Measurements from ENCODE around the gene CARD10.

Gene CARD10

DNA sequence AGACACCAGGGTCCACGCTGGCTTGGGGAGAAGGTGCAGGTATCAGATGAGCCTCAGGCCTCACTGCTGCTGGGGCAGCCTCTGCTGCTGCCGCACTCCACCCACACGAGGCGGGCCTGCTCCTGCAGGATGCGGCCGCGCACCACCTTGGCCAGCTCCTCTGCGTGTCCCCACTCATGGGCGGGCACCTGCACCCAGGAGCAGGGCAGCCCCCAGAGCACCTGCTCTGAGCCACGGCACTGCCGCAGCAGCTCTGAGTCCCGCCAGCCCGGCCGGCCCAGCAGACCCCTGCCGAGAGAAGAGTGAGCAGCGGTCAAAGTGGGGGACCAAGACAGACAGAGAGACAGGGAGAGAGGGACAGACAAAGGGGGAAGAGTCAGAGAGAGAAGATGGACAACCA is 28.1 kb downstream of the CARD10 start:
- H3K27ac ChIP-seq, result no peak overlapping the region
- TF ChIP-seq, protein P1, sequence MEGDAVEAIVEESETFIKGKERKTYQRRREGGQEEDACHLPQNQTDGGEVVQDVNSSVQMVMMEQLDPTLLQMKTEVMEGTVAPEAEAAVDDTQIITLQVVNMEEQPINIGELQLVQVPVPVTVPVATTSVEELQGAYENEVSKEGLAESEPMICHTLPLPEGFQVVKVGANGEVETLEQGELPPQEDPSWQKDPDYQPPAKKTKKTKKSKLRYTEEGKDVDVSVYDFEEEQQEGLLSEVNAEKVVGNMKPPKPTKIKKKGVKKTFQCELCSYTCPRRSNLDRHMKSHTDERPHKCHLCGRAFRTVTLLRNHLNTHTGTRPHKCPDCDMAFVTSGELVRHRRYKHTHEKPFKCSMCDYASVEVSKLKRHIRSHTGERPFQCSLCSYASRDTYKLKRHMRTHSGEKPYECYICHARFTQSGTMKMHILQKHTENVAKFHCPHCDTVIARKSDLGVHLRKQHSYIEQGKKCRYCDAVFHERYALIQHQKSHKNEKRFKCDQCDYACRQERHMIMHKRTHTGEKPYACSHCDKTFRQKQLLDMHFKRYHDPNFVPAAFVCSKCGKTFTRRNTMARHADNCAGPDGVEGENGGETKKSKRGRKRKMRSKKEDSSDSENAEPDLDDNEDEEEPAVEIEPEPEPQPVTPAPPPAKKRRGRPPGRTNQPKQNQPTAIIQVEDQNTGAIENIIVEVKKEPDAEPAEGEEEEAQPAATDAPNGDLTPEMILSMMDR (conservative IDR thresholded peaks at IDR 0.05), result no peak

DNA sequence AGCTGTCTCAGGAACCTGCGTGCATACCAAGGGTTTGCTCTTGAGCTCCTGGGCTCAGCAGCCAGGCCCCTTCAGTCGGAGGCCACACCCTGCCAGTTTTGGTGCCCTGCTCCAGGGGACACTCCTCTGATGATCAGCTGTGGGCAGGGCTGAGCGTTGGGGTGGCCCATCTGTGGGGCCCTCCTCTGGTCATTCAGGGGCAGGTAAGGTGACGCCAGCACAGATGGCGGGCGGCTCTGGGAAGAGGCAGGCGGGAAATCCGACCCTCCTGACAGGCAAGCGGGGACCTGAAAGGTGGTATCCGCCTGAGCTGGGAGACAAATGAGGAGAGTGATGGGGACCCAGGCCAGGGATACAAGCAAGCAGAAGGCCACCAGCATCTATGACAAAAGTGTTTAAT is 29.2 kb downstream of the CARD10 start:
- TF ChIP-seq, protein P1 (conservative IDR thresholded peaks at IDR 0.05), result no peak
- H3K27ac ChIP-seq, result no peak overlapping the region

DNA sequence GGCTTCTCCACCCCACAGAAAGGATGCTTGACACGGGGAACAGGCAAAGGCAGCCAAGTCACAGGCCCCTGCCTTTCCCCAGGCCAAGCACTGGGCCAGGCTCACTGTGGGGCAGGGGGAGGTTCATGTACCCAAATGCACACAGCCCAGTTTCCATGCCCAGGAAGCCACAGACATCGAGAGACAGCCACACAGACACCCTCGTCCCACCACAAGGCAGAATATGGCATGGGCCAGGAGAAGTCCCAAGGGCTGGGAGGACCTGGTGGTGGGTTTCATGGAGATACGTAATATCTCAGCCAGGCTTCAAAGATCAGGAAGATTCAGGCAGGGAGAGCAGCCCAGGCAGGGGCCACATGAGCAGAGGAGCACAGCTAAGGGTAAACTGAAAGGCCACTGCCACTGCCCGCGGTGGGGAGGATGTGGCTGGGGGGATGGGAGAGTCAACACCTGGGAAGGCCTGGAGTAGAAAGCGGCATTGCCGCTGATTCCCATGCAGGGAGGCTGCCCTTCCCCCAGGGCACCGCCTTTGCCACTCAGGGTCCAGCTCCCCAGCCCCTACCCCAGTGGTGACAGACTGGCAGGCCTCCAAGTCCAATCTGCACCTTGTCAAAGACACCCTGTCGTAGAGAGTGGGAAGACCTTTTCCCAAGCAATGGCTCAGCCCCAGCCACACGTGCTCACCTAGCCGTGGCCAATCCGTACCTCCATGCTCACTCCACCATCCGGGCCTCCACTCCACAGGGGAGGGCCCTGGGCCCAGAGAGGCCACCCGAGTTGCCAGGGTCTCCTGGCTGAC is 30.7 kb downstream of the CARD10 start:
- H3K27ac ChIP-seq, result no peak overlapping the region
- TF ChIP-seq, protein P1 (conservative IDR thresholded peaks at IDR 0.05), result no peak

DNA sequence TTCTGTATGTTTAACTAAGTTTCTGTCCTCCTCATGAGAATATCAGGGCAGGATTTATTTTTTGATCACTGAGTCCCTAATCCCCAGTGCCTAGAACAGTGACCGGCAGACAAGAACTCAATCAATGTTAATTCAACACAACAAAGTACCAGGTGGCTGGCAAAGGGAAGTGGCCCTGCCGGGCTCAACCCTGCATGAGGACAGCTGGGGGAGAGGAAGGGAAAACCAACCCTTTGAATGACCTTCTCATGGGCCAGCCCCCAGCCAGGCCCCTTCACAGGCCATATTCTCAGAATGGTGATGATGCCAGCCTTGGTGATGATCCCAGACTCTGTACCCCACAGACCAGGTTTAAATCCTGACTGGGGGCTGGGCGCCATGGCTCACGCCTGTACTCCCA is 31.6 kb downstream of the CARD10 start:
- no peak overlapping the region for H3K27ac ChIP-seq
- TF ChIP-seq, protein P1 (conservative IDR thresholded peaks at IDR 0.05), result no peak

DNA sequence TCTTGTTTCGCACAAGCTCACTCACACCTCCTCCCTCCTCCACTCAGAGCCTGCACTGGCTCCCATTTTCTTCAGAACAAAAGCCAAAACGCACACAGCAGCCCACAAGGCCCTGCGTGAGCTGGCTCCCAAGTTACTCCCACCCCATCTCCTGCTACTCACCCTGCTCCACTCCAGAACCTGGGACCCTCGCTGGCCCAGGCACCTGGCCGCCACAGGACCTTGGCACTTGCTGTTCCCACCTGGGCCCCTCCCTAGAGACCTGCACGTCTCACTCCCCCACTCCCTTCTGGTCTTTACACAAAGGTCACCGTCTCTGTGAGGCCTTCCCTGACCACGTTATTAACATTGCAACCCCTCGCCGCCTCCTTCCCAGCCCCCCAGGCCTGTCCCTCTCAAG is 32.1 kb downstream of the CARD10 start:
- TF ChIP-seq, protein P1 (conservative IDR thresholded peaks at IDR 0.05), result no peak
- no peak overlapping the region for H3K27ac ChIP-seq

DNA sequence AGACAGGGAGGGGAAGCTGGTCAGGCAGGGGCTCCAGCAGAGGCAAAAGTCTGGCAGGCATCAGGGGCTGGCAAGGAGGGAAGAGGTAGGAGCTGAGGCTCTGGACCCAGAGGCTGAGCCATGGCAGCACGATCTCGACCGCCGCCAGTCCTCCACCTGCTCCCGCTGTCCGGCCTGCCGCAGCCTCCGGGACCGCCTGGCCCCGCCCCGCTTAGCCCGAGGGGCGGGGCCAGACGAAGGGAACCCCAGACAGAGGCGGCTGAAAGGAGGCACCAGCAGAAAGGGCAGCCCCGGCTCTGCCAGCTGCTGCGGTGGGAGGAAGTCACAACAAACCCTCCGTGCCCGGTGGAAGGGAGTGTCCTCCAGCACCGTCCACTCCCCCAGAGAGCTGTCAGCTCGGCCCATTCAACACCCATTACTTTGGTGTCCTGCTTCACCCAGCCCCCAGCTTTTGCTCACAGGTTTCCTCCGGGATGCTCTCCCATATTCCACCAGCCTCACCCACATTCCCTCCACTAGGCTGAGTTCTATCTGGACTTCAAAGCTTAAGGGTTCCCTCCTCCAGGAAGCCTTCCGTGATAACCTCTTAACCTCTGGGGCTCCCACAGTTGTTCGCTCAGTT is 32.9 kb downstream of the CARD10 start, which contains the start of gene MFNG:
Gene MFNG (minus strand): TSS at position 161 of the 622 bp plus-strand sequence. CDS start 207 bp downstream, outside the sequence.
- no peak within 1 kb of the TSS for H3K27ac ChIP-seq
- TF ChIP-seq, protein P1 (conservative IDR thresholded peaks at IDR 0.05), result no peak

DNA sequence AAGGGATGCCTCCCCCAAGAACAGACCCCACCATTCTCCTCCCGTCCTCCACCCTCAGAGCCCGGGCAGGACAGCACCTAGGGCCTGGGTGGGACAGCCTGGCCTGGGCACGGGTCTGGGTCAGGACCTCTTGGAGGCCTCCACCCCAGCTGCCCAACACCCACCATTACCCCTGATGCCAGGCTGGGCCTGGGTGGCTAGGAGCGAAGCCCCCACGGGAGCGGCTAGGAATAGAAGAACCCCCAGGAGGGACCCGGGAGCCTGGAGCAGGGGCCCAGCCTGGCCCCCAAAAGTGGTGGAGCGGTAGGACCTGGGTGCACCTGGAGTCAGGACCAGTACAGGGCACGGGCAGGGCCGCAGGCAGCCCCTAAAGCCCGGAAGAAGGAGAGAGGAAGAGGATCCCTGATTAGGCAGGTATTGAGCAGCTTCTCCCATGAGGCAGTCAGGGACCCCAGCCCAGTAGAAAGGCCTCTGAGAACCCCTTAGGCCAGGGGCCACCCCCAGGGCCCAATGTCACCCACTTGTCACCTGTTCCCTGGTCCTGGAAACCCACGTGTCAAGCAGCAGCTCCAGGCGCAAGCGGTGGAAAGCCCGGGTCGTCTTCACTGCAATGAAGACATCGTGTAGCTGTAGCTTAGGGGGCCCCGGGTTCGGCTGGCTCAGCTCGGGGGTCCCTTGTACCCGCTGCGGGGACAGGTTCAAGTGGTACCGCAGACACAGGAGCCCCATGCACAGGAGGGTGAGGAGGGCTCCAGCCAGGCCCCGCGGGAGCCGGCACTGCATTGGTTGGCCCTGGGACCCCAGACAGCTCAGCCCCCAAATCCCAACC is 33.6 kb downstream of the CARD10 start:
- TF ChIP-seq, protein P1 (conservative IDR thresholded peaks at IDR 0.05), result no peak
- no peak overlapping the region for H3K27ac ChIP-seq

Measured in VCaP (cell line).